ENCODE data around the gene FBXO11. TPM values are rescaled to one million over a fixed set of nuclear protein-coding genes. Genes with fewer than 3 reads are reported as not detected.

Gene FBXO11
- total RNA-seq, 1 donor from 2014 or later = 34.7 TPM

- intact Hi-C loops (cut with micrococcal nuclease) = no loop called here
- Histone ChIP-seq H3K9me3 (replicated peaks) (no peaks in the 10 kb centered on the region), H3K27me3 (ENCODE audit: low read depth) (no peaks in the 10 kb centered on the region), H3K4me1 (peaks cover 80% of the 10 kb centered on the region), H3K4me3 (no peak overlapping the region), H3K27ac (replicated peaks) (no peak overlapping the region), H3K36me3 (no peaks in the 10 kb centered on the region)
- DNase-seq = no peak
- TF ChIP-seq, protein P1, sequence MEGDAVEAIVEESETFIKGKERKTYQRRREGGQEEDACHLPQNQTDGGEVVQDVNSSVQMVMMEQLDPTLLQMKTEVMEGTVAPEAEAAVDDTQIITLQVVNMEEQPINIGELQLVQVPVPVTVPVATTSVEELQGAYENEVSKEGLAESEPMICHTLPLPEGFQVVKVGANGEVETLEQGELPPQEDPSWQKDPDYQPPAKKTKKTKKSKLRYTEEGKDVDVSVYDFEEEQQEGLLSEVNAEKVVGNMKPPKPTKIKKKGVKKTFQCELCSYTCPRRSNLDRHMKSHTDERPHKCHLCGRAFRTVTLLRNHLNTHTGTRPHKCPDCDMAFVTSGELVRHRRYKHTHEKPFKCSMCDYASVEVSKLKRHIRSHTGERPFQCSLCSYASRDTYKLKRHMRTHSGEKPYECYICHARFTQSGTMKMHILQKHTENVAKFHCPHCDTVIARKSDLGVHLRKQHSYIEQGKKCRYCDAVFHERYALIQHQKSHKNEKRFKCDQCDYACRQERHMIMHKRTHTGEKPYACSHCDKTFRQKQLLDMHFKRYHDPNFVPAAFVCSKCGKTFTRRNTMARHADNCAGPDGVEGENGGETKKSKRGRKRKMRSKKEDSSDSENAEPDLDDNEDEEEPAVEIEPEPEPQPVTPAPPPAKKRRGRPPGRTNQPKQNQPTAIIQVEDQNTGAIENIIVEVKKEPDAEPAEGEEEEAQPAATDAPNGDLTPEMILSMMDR (IDR thresholded peaks at IDR 0.05; ENCODE audit: borderline replicate concordance) = no peak
These were observed 17.6 kb downstream of the FBXO11 start for GRCh38 chr2:47888581-47889280.

- intact Hi-C loops (cut with micrococcal nuclease) = no loop called here
- TF ChIP-seq, protein P1 (IDR thresholded peaks at IDR 0.05; ENCODE audit: borderline replicate concordance) = no peak
- DNase-seq = no peak
- peaks cover 21% of the 10 kb centered on the region for H3K4me1 ChIP-seq
- peaks cover 2% of the 10 kb centered on the region for H3K9me3 ChIP-seq (replicated peaks)
- H3K27me3 ChIP-seq (ENCODE audit: low read depth) = no peaks in the 10 kb centered on the region
- H3K36me3 ChIP-seq = no peaks in the 10 kb centered on the region
- no peak overlapping the region for H3K27ac ChIP-seq (replicated peaks)
- no peak overlapping the region for H3K4me3 ChIP-seq
These were observed 29.4 kb downstream of the FBXO11 start for GRCh38 chr2:47876912-47877311.

GRCh38 chr2:47872941-47873340, 33.4 kb downstream of the FBXO11 start:
- intact Hi-C loops (cut with micrococcal nuclease) = no loop called here
- Histone ChIP-seq H3K4me1 (peaks cover 58% of the 10 kb centered on the region), H3K27ac (replicated peaks) (no peak overlapping the region), H3K27me3 (ENCODE audit: low read depth) (no peaks in the 10 kb centered on the region), H3K36me3 (no peaks in the 10 kb centered on the region), H3K4me3 (no peak overlapping the region), H3K9me3 (replicated peaks) (no peaks in the 10 kb centered on the region)
- TF ChIP-seq, protein P1 (IDR thresholded peaks at IDR 0.05; ENCODE audit: borderline replicate concordance) = no peak
- DNase-seq = no peak

DNA sequence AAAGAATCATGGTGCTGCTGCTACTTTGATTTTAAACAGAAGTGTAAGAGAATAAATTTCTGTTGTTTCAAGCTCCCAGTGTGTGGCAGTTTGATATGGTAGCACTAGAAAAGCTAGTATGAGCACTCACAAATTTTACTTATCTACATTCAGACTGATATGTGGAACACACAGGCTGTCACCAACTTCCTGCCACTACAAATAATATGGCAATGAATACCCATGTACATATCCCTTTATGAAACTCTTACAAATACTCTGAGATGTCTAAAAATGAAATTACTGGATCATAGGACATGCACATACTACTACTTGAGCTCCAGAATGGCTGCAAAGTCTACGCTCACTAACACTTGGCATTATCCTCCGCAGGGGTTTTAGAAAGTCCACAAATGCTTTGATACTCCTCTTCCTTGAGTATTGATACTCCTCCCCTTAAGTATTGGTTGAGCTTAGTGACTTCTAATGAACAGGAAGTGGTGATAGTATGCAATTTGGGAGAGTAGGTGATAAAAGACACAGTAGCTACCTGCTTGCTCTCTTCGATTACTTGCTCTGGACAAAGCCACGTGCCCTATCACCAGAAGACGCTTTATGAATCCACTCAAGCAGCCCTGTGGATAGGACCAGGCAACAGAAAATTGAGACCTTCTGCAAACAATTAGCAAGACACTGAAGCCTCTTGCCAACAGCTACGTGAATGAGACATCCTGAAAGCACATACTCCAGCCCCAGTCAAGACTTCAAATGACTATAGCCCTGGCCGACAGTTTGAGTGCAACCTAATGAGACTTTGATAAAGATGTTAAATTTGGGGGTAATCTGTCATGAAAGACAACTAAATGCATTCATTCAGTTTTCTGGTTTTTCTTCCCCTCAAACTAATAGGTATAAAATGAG, 35.4 kb downstream of the FBXO11 start:
- no peak overlapping the region for H3K27ac ChIP-seq (replicated peaks)
- H3K36me3 ChIP-seq = no peaks in the 10 kb centered on the region
- H3K4me1 ChIP-seq = peaks cover 79% of the 10 kb centered on the region

DNA sequence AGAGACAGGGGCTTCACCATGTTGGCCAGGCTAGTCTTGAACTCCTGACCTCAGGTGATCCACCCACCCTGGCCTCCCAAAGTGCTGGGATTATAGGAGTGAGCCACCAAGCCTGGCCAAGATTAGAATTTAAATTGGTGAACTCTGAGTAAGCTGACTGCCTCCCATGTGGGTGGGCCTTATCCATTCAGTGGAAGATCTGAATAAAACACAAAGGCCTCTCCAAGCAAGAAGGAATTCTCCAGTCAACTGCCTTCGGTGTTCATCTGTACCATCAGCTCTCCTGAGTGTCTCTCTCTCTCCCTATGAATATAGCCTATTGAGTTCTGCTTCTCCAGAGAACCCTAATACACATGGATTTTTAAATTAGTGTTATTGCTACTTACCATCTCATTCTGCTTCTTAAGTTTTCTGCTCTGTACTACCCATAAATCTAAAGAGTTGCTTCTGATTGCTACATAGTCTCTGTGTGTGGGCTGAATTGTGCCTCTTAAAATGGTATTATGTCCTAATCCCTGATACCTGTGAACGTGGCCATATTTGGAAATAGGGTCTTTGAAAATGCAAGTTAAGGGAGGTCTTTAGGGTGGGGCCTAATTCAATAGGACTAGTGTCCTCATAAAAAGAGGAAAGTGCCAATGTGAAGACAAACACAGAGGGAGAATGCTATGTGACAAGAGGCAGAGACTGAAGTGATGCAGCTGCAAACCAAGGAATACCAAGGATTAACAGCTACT, 36.3 kb downstream of the FBXO11 start:
- Histone ChIP-seq H3K9me3 (replicated peaks) (no peaks in the 10 kb centered on the region), H3K4me1 (peaks cover 87% of the 10 kb centered on the region), H3K4me3 (no peak overlapping the region), H3K27me3 (ENCODE audit: low read depth) (no peaks in the 10 kb centered on the region), H3K36me3 (no peaks in the 10 kb centered on the region), H3K27ac (replicated peaks) (no peak overlapping the region)
- TF ChIP-seq, protein P1 (IDR thresholded peaks at IDR 0.05; ENCODE audit: borderline replicate concordance) = no peak
- no peak for DNase-seq
- intact Hi-C loops (cut with micrococcal nuclease) = no loop called here

More for the DNA sequence above, 35.4 kb downstream of the FBXO11 start:
- TF ChIP-seq, protein P1 (IDR thresholded peaks at IDR 0.05; ENCODE audit: borderline replicate concordance) = no peak
- no peaks in the 10 kb centered on the region for H3K9me3 ChIP-seq (replicated peaks)
- intact Hi-C loops (cut with micrococcal nuclease) = no loop called here
- H3K27me3 ChIP-seq (ENCODE audit: low read depth) = no peaks in the 10 kb centered on the region
- H3K4me3 ChIP-seq = no peak overlapping the region
- no peak for DNase-seq
